Transverse colon (tissue), 3 donors: ENCODE measurements around the gene NAP1L4.

Experiments
- EP300 ChIP-seq: sonication (generic); formaldehyde crosslinking; IDR thresholded peaks from one replicate; pipeline ENCODE4 v1.6.1; 2017; ENCODE audit warnings: antibody characterized with exemption, low read depth
- POLR2A ChIP-seq: fragments of 450-650 bp; IDR thresholded peaks from one replicate; pipeline ENCODE4 v1.6.1; 2016; ENCODE audit warnings: antibody characterized with exemption, mild to moderate bottlenecking, moderate library complexity
- TF ChIP-seq, protein P1 (sequence below), 5 experiments: fragments of 200-600 bp in 3 of 5; fragments of 450-650 bp in 2 of 5; sonication (generic) in 3 of 5; IDR thresholded peaks; 1 replicate in 2 of 5; 2 replicates in 3 of 5; pipeline ENCODE4 v1.5.1; 2016 to 2017; ENCODE audit warnings: antibody characterized with exemption in 5 of 5, inconsistent platforms in 3 of 5, mild to moderate bottlenecking in 2 of 5, moderate library complexity in 1 of 5

DNA sequence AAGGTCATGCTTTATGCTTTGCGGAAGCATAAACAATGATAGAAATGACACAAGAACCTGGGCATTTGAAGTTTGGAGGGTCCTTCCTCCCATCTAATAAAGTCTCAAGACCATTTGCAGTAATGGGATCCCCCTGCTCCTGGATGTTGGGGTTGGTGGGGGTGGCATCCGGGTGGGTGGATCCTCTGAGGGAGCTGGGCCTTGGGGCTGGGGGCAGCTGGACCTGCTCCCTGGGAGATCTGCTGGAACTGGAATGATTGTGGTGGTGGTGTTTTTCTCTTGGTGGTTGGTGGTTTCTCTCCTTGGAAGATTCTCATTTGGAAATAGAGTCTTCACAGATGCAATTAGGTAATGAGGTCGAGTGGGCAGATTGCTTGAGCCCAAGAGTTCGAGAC lies 2.2 kb upstream of the NAP1L4 start:
- TF ChIP-seq, protein P1, sequence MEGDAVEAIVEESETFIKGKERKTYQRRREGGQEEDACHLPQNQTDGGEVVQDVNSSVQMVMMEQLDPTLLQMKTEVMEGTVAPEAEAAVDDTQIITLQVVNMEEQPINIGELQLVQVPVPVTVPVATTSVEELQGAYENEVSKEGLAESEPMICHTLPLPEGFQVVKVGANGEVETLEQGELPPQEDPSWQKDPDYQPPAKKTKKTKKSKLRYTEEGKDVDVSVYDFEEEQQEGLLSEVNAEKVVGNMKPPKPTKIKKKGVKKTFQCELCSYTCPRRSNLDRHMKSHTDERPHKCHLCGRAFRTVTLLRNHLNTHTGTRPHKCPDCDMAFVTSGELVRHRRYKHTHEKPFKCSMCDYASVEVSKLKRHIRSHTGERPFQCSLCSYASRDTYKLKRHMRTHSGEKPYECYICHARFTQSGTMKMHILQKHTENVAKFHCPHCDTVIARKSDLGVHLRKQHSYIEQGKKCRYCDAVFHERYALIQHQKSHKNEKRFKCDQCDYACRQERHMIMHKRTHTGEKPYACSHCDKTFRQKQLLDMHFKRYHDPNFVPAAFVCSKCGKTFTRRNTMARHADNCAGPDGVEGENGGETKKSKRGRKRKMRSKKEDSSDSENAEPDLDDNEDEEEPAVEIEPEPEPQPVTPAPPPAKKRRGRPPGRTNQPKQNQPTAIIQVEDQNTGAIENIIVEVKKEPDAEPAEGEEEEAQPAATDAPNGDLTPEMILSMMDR (IDR thresholded peaks at IDR 0.05): no peak
- TF ChIP-seq POLR2A (no peak), EP300 (no peak)
